H1 (cell line): ENCODE measurements around the gene AFAP1L2. TPM values are rescaled to one million over a fixed set of nuclear protein-coding genes. Genes with fewer than 3 reads are reported as not detected.

Source experiments
- polyA plus RNA-seq, 7 experiments: library from polyadenylated mRNA; depleted of rRNA in 3 of 7; stranded (reverse) in 5 of 7; unstranded in 2 of 7; fragments of >200 nt in 5 of 7; fragments of 200-250 nt in 2 of 7; gene quantifications; 1 replicate in 5 of 7; 2 replicates in 1 of 7; 4 replicates in 1 of 7; pipeline versions ENCODE4 v1.2.1 to v1.2.3, GENCODE V29; 2011 to 2013; ENCODE audit warnings: missing spikeins in 2 of 7, mixed read lengths in 2 of 7
- total RNA-seq: library from RNA; stranded (reverse); fragmentation: NEBNext Ultra II Directional; extraction: Animal tissue kit (Norgen Biotek cat#: 25700); gene quantifications from 2 replicates; pipeline ENCODE4 v1.2.1, GENCODE V29; 2021
- TF ChIP-seq, protein P1 (sequence below): IDR thresholded peaks from 2 replicates; pipeline ENCODE4 v1.6.1; 2012; ENCODE audit warnings: low read length, inconsistent platforms

AFAP1L2 gene
- total and polyA plus RNA-seq, 2 of the 8 experiments (the other 6 are each of a cell fraction or from before 2014, with no cell fraction given): 3.9 to 6.4 TPM

DNA sequence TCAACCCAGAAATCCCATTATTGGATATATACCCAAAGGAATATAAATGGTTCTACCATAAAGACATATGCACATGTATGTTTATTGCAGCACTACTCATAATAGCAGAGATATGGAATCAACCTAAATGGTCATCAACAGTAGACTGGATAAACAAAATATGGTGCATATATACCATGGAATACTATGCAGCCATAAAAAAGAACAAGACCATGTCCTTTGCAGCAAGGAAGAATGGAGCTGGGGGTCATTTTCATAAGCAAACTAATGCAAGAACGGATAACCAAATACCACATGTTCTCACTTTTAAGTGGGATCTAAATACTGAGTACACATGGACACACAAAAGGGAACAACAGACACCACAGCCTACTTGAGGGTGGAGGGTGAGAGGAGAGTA lies 2.2 kb upstream of the AFAP1L2 start (continued):
- TF ChIP-seq, protein P1, sequence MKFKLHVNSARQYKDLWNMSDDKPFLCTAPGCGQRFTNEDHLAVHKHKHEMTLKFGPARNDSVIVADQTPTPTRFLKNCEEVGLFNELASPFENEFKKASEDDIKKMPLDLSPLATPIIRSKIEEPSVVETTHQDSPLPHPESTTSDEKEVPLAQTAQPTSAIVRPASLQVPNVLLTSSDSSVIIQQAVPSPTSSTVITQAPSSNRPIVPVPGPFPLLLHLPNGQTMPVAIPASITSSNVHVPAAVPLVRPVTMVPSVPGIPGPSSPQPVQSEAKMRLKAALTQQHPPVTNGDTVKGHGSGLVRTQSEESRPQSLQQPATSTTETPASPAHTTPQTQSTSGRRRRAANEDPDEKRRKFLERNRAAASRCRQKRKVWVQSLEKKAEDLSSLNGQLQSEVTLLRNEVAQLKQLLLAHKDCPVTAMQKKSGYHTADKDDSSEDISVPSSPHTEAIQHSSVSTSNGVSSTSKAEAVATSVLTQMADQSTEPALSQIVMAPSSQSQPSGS: no peak
